PFSK-1 (cell line): ENCODE data around the gene CASK.

Experiments
- FOXP2 ChIP-seq: optimal IDR thresholded peaks from 2 replicates; pipeline ENCODE3; 2011; ENCODE audit warnings: borderline replicate concordance, control low read depth, inconsistent platforms; ENCODE audit not compliant: insufficient read depth; ENCODE audit errors: extremely low read length, extremely low read depth
- POLR2AphosphoS5 ChIP-seq: IDR thresholded peaks from 2 replicates; pipeline ENCODE4 v1.6.1; 2012; ENCODE audit warnings: low read depth, mild to moderate bottlenecking, control low read depth, low read length, moderate library complexity
- SIN3A ChIP-seq: IDR thresholded peaks from 2 replicates; pipeline ENCODE4 v1.6.1; 2012; ENCODE audit warnings: mild to moderate bottlenecking, low read length, moderate library complexity, borderline replicate concordance; ENCODE audit not compliant: insufficient read depth
- TAF1 ChIP-seq: IDR thresholded peaks from 2 replicates; pipeline ENCODE4 v1.6.1; 2012; ENCODE audit warnings: low read length, control low read depth, borderline replicate concordance; ENCODE audit not compliant: insufficient read depth
- TF ChIP-seq, protein P1 (sequence below), 2 experiments: IDR thresholded peaks; 2 replicates each; pipeline versions ENCODE4 v1.6.1 to v1.8.0; 2011 to 2012; ENCODE audit warnings: low read depth in 2 of 2, low read length in 2 of 2, control low read depth in 1 of 2, inconsistent platforms in 1 of 2, mild to moderate bottlenecking in 1 of 2, moderate library complexity in 1 of 2; ENCODE audit not compliant: insufficient read depth in 1 of 2

Gene CASK

GRCh38 chrX:41630091-41630490, 293.3 kb downstream of the CASK start:
- TF ChIP-seq SIN3A (no peak), FOXP2 (no peak), POLR2AphosphoS5 (no peak), TAF1 (no peak)
- TF ChIP-seq, protein P1, sequence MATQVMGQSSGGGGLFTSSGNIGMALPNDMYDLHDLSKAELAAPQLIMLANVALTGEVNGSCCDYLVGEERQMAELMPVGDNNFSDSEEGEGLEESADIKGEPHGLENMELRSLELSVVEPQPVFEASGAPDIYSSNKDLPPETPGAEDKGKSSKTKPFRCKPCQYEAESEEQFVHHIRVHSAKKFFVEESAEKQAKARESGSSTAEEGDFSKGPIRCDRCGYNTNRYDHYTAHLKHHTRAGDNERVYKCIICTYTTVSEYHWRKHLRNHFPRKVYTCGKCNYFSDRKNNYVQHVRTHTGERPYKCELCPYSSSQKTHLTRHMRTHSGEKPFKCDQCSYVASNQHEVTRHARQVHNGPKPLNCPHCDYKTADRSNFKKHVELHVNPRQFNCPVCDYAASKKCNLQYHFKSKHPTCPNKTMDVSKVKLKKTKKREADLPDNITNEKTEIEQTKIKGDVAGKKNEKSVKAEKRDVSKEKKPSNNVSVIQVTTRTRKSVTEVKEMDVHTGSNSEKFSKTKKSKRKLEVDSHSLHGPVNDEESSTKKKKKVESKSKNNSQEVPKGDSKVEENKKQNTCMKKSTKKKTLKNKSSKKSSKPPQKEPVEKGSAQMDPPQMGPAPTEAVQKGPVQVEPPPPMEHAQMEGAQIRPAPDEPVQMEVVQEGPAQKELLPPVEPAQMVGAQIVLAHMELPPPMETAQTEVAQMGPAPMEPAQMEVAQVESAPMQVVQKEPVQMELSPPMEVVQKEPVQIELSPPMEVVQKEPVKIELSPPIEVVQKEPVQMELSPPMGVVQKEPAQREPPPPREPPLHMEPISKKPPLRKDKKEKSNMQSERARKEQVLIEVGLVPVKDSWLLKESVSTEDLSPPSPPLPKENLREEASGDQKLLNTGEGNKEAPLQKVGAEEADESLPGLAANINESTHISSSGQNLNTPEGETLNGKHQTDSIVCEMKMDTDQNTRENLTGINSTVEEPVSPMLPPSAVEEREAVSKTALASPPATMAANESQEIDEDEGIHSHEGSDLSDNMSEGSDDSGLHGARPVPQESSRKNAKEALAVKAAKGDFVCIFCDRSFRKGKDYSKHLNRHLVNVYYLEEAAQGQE (IDR thresholded peaks at IDR 0.05; ENCODE audit: insufficient read depth in 1 of 2, low read depth in 2 of 2, low read length in 2 of 2): no peak

DNA sequence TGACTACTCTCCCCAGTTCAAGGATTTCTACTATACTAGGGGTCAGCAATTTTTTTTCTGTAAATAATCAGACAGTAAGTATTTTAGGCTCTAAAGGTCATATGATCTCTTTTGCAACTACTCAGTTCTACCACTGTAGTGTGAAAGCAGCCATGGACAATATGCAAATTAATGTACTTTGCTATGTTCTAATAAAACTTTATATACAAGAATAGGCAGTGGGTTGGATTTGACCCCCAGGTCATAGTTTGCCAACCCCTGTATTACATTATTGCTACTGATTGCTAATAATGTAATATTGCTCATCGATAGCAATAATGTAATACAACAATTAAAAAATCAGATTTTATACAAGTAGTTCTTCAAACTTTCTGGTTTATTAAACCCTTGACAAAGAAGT, 293.8 kb downstream of the CASK start:
- no peak for TF ChIP-seq SIN3A
- no peak for TF ChIP-seq POLR2AphosphoS5
- no peak for TF ChIP-seq TAF1
- no peak for TF ChIP-seq FOXP2
- TF ChIP-seq, protein P1 (IDR thresholded peaks at IDR 0.05; ENCODE audit: insufficient read depth in 1 of 2, low read depth in 2 of 2, low read length in 2 of 2): no peak

GRCh38 chrX:41621222-41621723, 302.1 kb downstream of the CASK start:
- TF ChIP-seq, protein P1 (IDR thresholded peaks at IDR 0.05; ENCODE audit: insufficient read depth in 1 of 2, low read depth in 2 of 2, low read length in 2 of 2): no peak
- no peak for TF ChIP-seq TAF1
- no peak for TF ChIP-seq FOXP2
- no peak for TF ChIP-seq POLR2AphosphoS5
- no peak for TF ChIP-seq SIN3A

DNA sequence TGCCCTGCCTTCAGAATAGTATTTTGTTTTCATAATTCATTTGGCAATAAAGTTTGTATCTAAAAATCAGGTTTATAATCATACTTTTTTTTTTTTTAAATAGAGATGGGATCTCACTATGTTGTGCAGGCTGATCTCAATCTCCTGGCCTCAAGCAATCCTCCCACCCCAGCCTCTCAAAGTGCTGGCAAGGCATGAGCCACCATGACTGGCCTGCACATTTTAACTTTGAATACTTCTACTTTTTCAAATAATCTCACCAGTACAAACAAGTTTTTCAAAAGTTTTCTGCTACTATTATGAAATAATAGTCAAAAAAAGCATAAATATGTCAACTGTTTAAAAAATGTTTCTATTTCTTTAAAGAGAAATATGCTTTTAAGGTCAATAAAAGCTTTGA, 304.1 kb downstream of the CASK start:
- TF ChIP-seq SIN3A: no peak
- TF ChIP-seq TAF1: no peak
- TF ChIP-seq, protein P1 (IDR thresholded peaks at IDR 0.05; ENCODE audit: insufficient read depth in 1 of 2, low read depth in 2 of 2, low read length in 2 of 2): no peak
- TF ChIP-seq POLR2AphosphoS5: no peak
- TF ChIP-seq FOXP2: no peak

DNA sequence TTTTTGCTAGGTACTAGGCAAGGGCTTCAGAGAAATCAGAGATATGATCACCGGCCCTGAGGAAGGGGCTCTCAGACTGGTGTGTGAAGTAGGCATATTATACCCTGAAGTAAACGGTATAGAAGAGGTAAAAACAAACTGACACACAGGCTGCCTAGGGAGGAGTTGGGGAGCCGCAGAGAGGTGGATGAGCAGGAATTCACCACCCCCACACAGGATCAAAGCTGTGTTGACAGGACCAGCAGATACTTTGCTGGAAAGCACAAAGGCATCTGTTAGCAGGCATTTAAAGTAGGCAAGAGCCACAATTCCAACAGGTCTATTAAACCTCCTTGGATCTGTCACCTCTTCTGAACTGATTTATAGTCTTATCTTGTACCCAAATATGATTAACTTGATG, 306.4 kb downstream of the CASK start:
- TF ChIP-seq FOXP2 (no peak), TAF1 (no peak), SIN3A (no peak), POLR2AphosphoS5 (no peak)
- TF ChIP-seq, protein P1 (IDR thresholded peaks at IDR 0.05; ENCODE audit: insufficient read depth in 1 of 2, low read depth in 2 of 2, low read length in 2 of 2): no peak
